Left renal pelvis (tissue), 4 donors: Measurements from ENCODE around the gene RIF1. TPM values are rescaled to one million over a fixed set of nuclear protein-coding genes. Genes with fewer than 3 reads are reported as not detected.
A peak's percentile ranks its signal among the peaks of the same experiment; 100 is the strongest.
"Not testable (repeated sequence)": the region's sequence is repeated elsewhere in the genome, so short reads cannot be mapped to it uniquely, and the experiment has no call there.

Source experiments
- DNase-seq, 4 donors: peaks; one replicate each; pipeline ENCODE4 v3.0.0-alpha.2; 2013; ENCODE audit warnings: low read depth in 4 of 4, low spot score in 3 of 4
- polyA plus RNA-seq, 4 donors: library from polyadenylated mRNA; unstranded; fragments of 120-200 nt; gene quantifications; one replicate each; pipeline ENCODE4 v1.2.1, GENCODE V29; 2013; ENCODE audit not compliant: insufficient read length in 4 of 4

RIF1 gene
- polyA plus RNA-seq, 4 donors: 35.0 to 46.6 (median 41.2) TPM

- not testable (repeated sequence) for DNase-seq
Observed at GRCh38 chr2:151421681-151422080, 12.0 kb downstream of the RIF1 start.

- DNase-seq: no peak
Observed at GRCh38 chr2:151422917-151423439, 13.3 kb downstream of the RIF1 start.

- DNase-seq: no peak
Observed at GRCh38 chr2:151423760-151424159, 14.1 kb downstream of the RIF1 start.

GRCh38 chr2:151437630-151438029, 27.9 kb downstream of the RIF1 start:
- peak in 1 of 4 donors; percentile 1 for DNase-seq

DNA sequence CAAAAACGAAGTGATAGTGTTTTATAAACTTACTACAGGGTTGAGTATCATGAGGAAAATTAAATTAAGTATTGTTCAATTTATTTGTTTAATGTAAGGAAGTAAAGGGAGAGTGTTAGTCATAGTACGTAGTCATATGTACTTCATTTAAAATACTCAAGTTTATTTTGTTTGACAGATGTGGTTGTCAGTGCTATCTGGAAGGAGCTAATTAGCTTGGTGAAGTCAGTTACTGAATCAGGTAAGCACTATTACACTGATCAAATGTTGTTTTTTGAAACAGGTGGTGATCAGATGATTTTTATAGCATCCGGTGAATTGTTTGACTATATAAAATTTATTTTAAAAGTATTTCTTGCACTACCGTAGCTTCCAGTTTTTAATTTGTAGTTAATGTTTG, 28.8 kb downstream of the RIF1 start:
- no peak for DNase-seq

- DNase-seq: no peak
Observed at GRCh38 chr2:151439127-151439526, 29.4 kb downstream of the RIF1 start.

- DNase-seq: no peak
Observed at GRCh38 chr2:151459358-151459757, 49.7 kb downstream of the RIF1 start.

DNA sequence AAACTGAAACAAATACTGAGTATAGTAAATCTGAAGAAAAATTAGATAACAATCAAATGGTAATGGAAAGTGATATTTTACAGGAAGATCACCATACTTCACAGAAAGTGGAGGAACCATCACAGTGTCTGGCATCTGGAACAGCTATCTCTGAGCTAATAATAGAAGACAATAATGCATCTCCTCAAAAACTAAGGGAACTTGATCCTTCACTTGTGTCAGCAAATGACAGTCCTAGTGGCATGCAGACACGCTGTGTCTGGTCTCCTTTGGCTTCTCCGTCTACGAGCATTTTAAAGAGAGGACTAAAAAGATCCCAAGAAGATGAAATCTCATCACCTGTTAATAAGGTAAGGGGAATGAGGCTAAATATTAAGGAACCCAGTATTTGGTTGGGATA, 56.1 kb downstream of the RIF1 start:
- DNase-seq: no peak

- DNase-seq: no peak
Observed at GRCh38 chr2:151470556-151470955, 60.9 kb downstream of the RIF1 start.

DNA sequence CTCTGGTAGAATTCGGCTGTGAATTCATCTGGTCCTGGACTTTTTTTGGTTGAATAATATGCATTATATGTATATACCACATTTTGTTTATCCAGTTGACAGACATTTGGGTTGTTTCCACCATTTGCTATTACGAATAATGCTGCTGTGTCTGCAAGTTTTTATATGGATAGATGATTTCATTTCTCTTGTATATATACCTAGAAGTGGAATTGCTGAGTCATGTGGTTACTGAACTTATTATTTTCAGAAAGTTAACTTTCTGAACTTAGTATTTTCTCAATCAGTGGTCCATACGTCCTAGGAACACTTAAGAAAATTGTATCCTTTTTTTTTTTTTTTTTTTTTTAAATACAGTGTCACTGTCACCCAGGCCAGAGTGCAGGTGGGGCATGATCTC, 63.3 kb downstream of the RIF1 start:
- DNase-seq: no peak

DNA sequence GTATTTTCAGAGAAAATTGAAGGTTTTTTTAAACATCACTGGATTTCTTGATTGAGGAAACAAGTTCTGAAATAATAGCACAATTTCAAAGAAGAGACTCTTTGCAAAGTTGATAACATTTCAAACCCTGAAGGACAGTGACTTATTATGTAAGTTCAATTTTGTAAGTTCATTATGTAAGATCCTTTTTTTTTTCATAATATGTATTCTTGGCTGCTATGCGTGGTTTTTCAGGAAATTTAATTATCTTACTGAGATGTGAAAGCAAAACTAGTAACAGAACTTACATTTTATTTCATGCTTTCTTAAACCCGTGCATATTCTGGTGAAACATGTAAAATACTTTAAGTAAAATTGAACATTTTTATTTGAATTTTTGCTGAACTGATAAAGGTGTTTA, 65.4 kb downstream of the RIF1 start:
- DNase-seq: no peak

DNA sequence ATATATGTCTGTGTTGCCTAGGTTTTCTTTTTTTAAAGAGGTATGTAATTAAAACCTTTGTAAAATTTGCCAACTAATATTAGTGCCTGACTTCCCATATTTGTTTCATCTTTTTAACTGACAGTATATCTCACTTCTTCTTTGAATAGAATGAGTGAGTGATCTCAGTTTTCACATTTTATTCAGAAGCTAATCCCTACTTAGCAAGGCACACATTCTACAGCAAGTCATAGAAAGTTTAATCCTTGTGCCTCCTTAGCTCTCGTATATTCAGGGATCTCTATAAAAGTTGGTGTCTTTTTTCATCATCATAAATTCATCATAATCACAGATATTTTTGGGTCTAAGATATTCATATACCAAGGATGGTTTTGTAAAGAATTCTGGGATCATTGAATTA, 66.6 kb downstream of the RIF1 start:
- no peak for DNase-seq

- no peak for DNase-seq
Observed at GRCh38 chr2:151478011-151478410, 68.3 kb downstream of the RIF1 start.

- no peak for DNase-seq
Observed at GRCh38 chr2:151481744-151482143, 72.0 kb downstream of the RIF1 start.

DNA sequence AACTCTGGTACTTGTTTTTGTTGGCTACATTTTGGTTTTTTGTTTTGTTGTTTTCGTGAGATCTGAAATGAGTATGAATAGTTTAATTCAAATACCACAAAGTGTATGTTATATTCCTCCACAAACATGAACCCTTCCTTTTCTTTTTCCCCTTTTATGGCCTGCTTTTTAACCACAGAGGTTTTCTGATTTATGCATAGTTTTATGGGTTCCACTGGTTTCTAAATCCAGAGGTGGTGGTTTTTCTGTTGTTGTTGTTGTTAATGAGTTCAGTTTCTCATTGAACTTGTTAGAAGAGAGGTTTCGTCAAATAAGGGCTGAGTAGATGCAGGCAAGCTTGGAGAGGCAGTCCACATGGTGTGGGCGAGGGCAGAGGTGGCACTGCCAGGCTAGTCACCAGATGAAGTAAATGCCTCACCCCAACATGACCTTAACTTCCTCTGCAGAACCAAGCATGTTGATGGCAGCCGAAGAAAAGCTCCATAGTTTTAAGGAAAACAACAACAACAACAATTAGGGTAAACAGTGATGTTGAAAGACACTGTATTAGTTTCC, 72.5 kb downstream of the RIF1 start:
- DNase-seq: no peak

GRCh38 chr2:151483546-151483945, 73.8 kb downstream of the RIF1 start:
- no peak for DNase-seq

DNA sequence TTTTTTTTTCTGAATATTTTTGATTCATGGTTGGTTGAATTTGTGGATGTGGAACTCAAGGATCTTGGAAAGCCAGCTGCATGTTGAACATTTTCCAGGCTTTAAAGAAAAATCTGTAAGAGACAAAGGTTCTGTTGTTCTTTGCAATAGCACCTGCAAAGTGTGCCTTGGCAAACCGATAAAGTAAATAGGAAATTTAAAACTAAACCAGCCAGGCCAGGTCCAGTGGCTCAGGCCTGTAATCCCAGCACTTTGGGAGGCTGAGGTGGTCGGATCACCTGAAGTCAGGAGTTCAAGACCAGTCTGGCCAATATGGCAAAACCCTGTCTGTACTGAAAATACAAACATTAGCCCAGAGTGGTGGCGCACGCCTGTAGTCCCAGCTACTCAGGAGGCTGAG, 74.4 kb downstream of the RIF1 start:
- DNase-seq: no peak

GRCh38 chr2:151486053-151486452, 76.4 kb downstream of the RIF1 start:
- DNase-seq: no peak

DNA sequence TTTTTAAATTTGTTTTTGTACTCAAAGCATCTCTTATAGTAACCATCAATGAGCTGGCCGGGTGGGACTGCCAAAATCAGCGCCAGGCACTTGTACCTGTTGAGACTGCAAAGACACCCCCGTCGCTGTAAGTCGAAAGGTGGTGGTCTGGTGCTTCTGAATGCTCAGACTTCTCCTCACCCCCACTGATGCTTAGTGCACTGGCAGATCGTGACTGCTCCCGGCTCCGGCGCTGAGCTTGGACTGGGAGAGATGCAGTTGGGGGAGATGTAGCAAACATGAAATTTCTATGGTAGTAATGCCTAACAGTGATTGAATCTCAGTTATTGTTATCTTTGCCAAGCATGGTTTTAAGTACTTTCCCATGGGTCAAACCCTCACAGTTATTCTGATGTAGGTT, 80.6 kb downstream of the RIF1 start:
- DNase-seq: no peak

GRCh38 chr2:151491496-151491895, 81.8 kb downstream of the RIF1 start:
- DNase-seq: no peak

GRCh38 chr2:151498178-151498577, 88.5 kb downstream of the RIF1 start:
- DNase-seq: no peak

DNA sequence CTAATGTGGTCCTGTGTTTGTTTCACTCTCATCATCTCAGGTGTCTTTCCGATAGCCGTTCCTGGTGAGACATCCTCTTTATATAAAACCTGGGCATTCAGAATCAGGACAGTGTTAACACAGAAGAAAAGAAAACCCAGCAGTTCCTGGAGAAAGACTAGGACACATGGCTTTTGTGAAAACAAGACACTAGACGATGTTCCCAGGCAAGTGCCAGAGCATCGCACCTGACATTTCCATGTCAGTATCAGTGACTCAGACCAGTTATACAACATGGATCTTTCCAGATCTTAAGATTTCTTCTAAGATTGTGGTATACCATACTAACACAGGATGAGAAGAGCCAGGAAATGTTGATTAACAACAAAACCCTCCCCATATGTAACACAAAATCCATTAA, 96.5 kb downstream of the RIF1 start:
- DNase-seq: no peak

GRCh38 chr2:151508519-151508918, 98.8 kb downstream of the RIF1 start:
- DNase-seq: no peak
